Stomach (tissue), 4 donors: ENCODE measurements around the gene SOX6.

Source experiments
- POLR2A ChIP-seq, 4 donors: fragments of 450-650 bp; IDR thresholded peaks; one replicate each; pipeline ENCODE4 v1.6.1; 2016; ENCODE audit warnings: antibody characterized with exemption in 4 of 4, control low read depth in 2 of 4, mild to moderate bottlenecking in 1 of 4, moderate library complexity in 1 of 4
- POLR2AphosphoS5 ChIP-seq, 3 donors: sonication (generic); formaldehyde crosslinking; IDR thresholded peaks; one replicate each; pipeline ENCODE4 v1.6.1; 2016; ENCODE audit warnings: antibody characterized with exemption in 3 of 3
- TF ChIP-seq, protein P1 (sequence below), 7 experiments: fragments of 450-650 bp in 4 of 7; fragments of 200-600 bp in 3 of 7; sonication (generic) in 3 of 7; IDR thresholded peaks; one replicate each; pipeline ENCODE4 v1.5.1; 2016 to 2019; ENCODE audit warnings: antibody characterized with exemption in 7 of 7, control low read depth in 2 of 7, mild to moderate bottlenecking in 1 of 7

DNA sequence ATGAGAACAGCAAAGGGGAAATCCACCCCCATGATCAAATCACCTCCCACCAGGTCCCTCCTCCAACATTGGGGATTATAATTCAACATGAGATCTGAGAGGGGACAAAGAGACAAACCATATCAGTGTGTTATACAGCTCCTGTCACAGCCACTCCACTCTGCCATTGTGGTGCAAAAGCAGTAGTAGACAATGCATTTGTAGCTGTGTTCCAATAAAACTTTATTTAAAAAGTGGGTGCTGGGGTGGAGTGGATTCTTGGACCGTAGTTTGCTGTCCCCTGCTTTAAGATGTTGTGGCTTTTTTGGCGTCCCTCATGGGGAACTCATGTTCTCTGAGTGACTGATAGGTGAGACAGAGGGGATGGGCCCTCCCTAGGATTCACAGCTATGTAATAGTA lies 399.1 kb downstream of the SOX6 start:
- TF ChIP-seq, protein P1, sequence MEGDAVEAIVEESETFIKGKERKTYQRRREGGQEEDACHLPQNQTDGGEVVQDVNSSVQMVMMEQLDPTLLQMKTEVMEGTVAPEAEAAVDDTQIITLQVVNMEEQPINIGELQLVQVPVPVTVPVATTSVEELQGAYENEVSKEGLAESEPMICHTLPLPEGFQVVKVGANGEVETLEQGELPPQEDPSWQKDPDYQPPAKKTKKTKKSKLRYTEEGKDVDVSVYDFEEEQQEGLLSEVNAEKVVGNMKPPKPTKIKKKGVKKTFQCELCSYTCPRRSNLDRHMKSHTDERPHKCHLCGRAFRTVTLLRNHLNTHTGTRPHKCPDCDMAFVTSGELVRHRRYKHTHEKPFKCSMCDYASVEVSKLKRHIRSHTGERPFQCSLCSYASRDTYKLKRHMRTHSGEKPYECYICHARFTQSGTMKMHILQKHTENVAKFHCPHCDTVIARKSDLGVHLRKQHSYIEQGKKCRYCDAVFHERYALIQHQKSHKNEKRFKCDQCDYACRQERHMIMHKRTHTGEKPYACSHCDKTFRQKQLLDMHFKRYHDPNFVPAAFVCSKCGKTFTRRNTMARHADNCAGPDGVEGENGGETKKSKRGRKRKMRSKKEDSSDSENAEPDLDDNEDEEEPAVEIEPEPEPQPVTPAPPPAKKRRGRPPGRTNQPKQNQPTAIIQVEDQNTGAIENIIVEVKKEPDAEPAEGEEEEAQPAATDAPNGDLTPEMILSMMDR (IDR thresholded peaks at IDR 0.05), result no peak
- TF ChIP-seq POLR2A (IDR thresholded peaks at IDR 0.05) (no peak), POLR2AphosphoS5 (IDR thresholded peaks at IDR 0.05) (no peak)
